ENCODE results near the gene CCDC196.
"Not testable (repeated sequence)": the region's sequence is repeated elsewhere in the genome, so short reads cannot be mapped to it uniquely, and the experiment has no call there.

CCDC196 gene

DNA sequence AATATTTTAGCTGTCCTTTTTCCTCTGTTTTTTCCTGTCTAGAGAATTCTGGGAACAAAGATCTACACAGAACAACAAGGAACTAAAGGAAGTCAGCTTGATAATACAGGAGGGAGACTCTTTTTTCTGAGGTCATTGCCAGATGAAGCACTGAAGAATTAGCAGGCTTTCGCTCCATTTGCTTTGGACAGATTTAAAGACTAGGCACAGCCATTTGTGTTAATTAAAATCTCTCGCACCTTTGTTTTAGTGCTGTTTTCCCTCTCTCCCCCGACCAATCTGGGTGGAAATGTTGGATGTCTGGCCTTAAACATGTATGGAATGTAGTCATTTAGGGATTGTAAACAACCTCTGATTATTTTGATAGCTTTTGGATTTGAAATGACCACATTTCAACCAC is 12.1 kb downstream of the CCDC196 start:
- TF ChIP-seq, protein P1, sequence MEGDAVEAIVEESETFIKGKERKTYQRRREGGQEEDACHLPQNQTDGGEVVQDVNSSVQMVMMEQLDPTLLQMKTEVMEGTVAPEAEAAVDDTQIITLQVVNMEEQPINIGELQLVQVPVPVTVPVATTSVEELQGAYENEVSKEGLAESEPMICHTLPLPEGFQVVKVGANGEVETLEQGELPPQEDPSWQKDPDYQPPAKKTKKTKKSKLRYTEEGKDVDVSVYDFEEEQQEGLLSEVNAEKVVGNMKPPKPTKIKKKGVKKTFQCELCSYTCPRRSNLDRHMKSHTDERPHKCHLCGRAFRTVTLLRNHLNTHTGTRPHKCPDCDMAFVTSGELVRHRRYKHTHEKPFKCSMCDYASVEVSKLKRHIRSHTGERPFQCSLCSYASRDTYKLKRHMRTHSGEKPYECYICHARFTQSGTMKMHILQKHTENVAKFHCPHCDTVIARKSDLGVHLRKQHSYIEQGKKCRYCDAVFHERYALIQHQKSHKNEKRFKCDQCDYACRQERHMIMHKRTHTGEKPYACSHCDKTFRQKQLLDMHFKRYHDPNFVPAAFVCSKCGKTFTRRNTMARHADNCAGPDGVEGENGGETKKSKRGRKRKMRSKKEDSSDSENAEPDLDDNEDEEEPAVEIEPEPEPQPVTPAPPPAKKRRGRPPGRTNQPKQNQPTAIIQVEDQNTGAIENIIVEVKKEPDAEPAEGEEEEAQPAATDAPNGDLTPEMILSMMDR (IDR thresholded peaks at IDR 0.05; ENCODE audit: low read depth, low read length, missing control alignments) = no peak
- DNase-seq (ENCODE audit: low read depth) = no peak
- no peak overlapping the region for H3K4me3 ChIP-seq (ENCODE audit: low read depth, low read length)
- in situ Hi-C loops (cut with HindIII; ENCODE audit: low sequenced_read_pairs) = loop anchor here (25.0 kb wide), 1 partner anchor 614 kb away; no protein-coding TSS in a partner anchor

DNA sequence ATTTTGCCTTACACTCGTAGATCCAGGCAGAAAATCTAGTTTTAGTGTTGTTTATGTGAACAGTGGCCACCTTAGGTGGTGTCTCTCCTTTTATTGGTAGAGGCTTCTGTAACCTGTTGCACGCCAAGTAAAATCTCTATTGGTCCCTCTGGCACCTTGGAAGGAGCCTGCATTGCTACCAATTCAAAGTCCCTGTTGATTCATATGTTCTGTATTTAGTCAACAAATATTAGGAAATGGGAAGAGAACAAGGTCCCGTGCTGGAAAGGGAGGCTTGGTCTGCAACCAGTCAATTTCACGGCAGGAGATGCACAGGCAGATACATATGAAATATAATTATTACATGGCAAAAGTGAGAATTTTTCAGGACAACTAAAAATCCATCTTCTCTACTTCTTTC is 15.4 kb downstream of the CCDC196 start:
- in situ Hi-C loops (cut with HindIII; ENCODE audit: low sequenced_read_pairs) = no loop called here

GRCh38 chr14:66502836-66503235 is 16.7 kb downstream of the CCDC196 start:
- DNase-seq (ENCODE audit: low read depth); in situ Hi-C loops (cut with HindIII; ENCODE audit: low sequenced_read_pairs): not testable (repeated sequence)

More for the DNA sequence above, 15.4 kb downstream of the CCDC196 start:
- TF ChIP-seq, protein P1 (IDR thresholded peaks at IDR 0.05; ENCODE audit: low read depth, low read length, missing control alignments) = no peak
- DNase-seq (ENCODE audit: low read depth) = no peak
- H3K4me3 ChIP-seq (ENCODE audit: low read depth, low read length) = no peak overlapping the region

GRCh38 chr14:66503532-66503931 is 17.4 kb downstream of the CCDC196 start:
- in situ Hi-C loops (cut with HindIII; ENCODE audit: low sequenced_read_pairs) = no loop called here
- TF ChIP-seq, protein P1 (IDR thresholded peaks at IDR 0.05; ENCODE audit: low read depth, low read length, missing control alignments) = no peak
- H3K4me3 ChIP-seq (ENCODE audit: low read depth, low read length) = no peak overlapping the region
- peak; percentile 39 for DNase-seq (ENCODE audit: low read depth)

More at GRCh38 chr14:66502836-66503235, 16.7 kb downstream of the CCDC196 start:
- H3K4me3 ChIP-seq (ENCODE audit: low read depth, low read length) = not testable (repeated sequence)

DNA sequence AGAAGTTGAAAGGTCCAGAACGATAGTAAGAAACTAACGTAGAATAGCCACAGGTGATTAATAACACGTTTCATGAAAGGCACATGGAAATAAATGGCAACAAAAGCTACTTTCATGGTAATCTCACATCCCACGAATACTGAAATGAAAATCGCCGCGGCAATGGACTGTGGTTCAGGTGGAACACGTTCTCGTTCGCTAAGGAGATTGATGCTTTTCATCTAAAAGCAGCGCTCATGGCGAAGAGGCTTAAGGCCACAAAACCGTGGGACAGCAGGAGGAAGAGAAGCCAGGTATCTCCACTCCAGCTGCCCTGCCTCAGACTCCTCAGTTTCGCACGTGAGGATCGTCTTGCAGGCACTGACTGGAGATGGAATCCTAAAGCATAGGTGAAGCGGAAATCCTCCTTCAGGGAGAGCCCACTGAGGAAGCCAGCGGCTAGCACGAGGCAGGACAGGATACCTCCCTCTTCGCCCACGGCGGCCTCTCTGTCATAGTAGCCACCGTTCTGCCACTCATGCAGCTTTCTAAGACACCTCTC is 21.1 kb downstream of the CCDC196 start:
- in situ Hi-C loops (cut with HindIII; ENCODE audit: low sequenced_read_pairs) = no loop called here
- peak overlapping the region; percentile 86 for H3K4me3 ChIP-seq (ENCODE audit: low read depth, low read length)
- TF ChIP-seq, protein P1 (IDR thresholded peaks at IDR 0.05; ENCODE audit: low read depth, low read length, missing control alignments) = no peak
- DNase-seq (ENCODE audit: low read depth) = no peak

GRCh38 chr14:66507722-66508546 is 21.8 kb downstream of the CCDC196 start, which contains the start of gene GPHN:
Gene GPHN (plus strand): TSS chr14:66508147.
- TF ChIP-seq, protein P1 (IDR thresholded peaks at IDR 0.05; ENCODE audit: low read depth, low read length, missing control alignments) = peak; percentile 27
- in situ Hi-C loops (cut with HindIII; ENCODE audit: low sequenced_read_pairs) = no loop called here
- peak within 1 kb of the TSS; percentile 86 for H3K4me3 ChIP-seq (ENCODE audit: low read depth, low read length)
- peak; percentile 95 for DNase-seq (ENCODE audit: low read depth)

GRCh38 chr14:66508547-66508845 is 22.3 kb downstream of the CCDC196 start:
- TF ChIP-seq, protein P1 (IDR thresholded peaks at IDR 0.05; ENCODE audit: low read depth, low read length, missing control alignments) = no peak
- DNase-seq (ENCODE audit: low read depth) = no peak
- peak overlapping the region; percentile 86 for H3K4me3 ChIP-seq (ENCODE audit: low read depth, low read length)
- in situ Hi-C loops (cut with HindIII; ENCODE audit: low sequenced_read_pairs) = no loop called here
